Thymus (tissue), 2 donors: ENCODE data around the gene SIGLEC6. TPM values are rescaled to one million over a fixed set of nuclear protein-coding genes. Genes with fewer than 3 reads are reported as not detected.

Experiments used
- polyA plus RNA-seq: library from polyadenylated mRNA; stranded (reverse); fragments of 200-250 nt; gene quantifications from one replicate; pipeline ENCODE4 v1.2.3, GENCODE V29; 2013
- total RNA-seq: library from RNA; stranded (reverse); fragments of 120-200 nt; gene quantifications from one replicate; pipeline ENCODE4 v1.2.4, GENCODE V29; 2013
- donor health status: healthy.

SIGLEC6 gene
- total and polyA plus RNA-seq, 2 donors = 0.27 to 0.28 TPM

Other genes with a start within 250 kb of the SIGLEC6 start
- not detected for gene IGLON5, start 220.0 kb downstream of the SIGLEC6 start, total RNA-seq
- 0.25 TPM for gene IGLON5, start 220.0 kb downstream of the SIGLEC6 start, polyA plus RNA-seq
- gene VSIG10L, start 189.5 kb downstream of the SIGLEC6 start, total RNA-seq = 0.42 TPM
- gene VSIG10L, start 189.5 kb downstream of the SIGLEC6 start, polyA plus RNA-seq = 5.7 TPM
- gene ETFB, start 165.3 kb downstream of the SIGLEC6 start, total RNA-seq = 89.2 TPM
- gene ETFB, start 165.3 kb downstream of the SIGLEC6 start, polyA plus RNA-seq = 121 TPM
- gene CLDND2, start 162.7 kb downstream of the SIGLEC6 start, total RNA-seq = 0.76 TPM
- gene CLDND2, start 162.7 kb downstream of the SIGLEC6 start, polyA plus RNA-seq = 2.1 TPM
- 10.5 TPM for gene NKG7, start 159.0 kb downstream of the SIGLEC6 start, total RNA-seq
- gene NKG7, start 159.0 kb downstream of the SIGLEC6 start, polyA plus RNA-seq = 11.6 TPM
- gene LIM2, start 143.7 kb downstream of the SIGLEC6 start, total RNA-seq = not detected
- not detected for gene LIM2, start 143.7 kb downstream of the SIGLEC6 start, polyA plus RNA-seq
- gene C19orf84, start 141.1 kb downstream of the SIGLEC6 start, total RNA-seq = 0.05 TPM
- gene C19orf84, start 141.1 kb downstream of the SIGLEC6 start, polyA plus RNA-seq = 0.11 TPM
- gene SIGLEC10, start 114.0 kb downstream of the SIGLEC6 start, total RNA-seq = 7.6 TPM
- gene SIGLEC10, start 114.0 kb downstream of the SIGLEC6 start, polyA plus RNA-seq = 19.0 TPM
- gene SIGLEC8, start 73.2 kb downstream of the SIGLEC6 start, total RNA-seq = 2.1 TPM
- gene SIGLEC8, start 73.2 kb downstream of the SIGLEC6 start, polyA plus RNA-seq = 2.1 TPM
- gene CEACAM18, start 53.1 kb downstream of the SIGLEC6 start, total RNA-seq = not detected
- gene CEACAM18, start 53.1 kb downstream of the SIGLEC6 start, polyA plus RNA-seq = not detected
- gene SIGLEC12, start 29.9 kb downstream of the SIGLEC6 start, total RNA-seq = 0.99 TPM
- gene SIGLEC12, start 29.9 kb downstream of the SIGLEC6 start, polyA plus RNA-seq = 1.1 TPM
- gene ZNF175, start 39.6 kb upstream of the SIGLEC6 start, total RNA-seq = 4.8 TPM
- 3.9 TPM for gene ZNF175, start 39.6 kb upstream of the SIGLEC6 start, polyA plus RNA-seq
- gene SIGLEC5, start 98.7 kb upstream of the SIGLEC6 start, total RNA-seq = 0.90 TPM
- not detected for gene SIGLEC5, start 98.7 kb upstream of the SIGLEC6 start, polyA plus RNA-seq
- 1.6 TPM for gene SIGLEC14, start 115.2 kb upstream of the SIGLEC6 start, total RNA-seq
- gene SIGLEC14, start 115.2 kb upstream of the SIGLEC6 start, polyA plus RNA-seq = 7.3 TPM
- 2.7 TPM for gene SPACA6, start 161.7 kb upstream of the SIGLEC6 start, total RNA-seq
- gene SPACA6, start 161.7 kb upstream of the SIGLEC6 start, polyA plus RNA-seq = 10.5 TPM
- 0.09 TPM for gene HAS1, start 192.3 kb upstream of the SIGLEC6 start, total RNA-seq
- 0.11 TPM for gene HAS1, start 192.3 kb upstream of the SIGLEC6 start, polyA plus RNA-seq
- gene FPR1, start 220.2 kb upstream of the SIGLEC6 start, total RNA-seq = 3.6 TPM
- 4.7 TPM for gene FPR1, start 220.2 kb upstream of the SIGLEC6 start, polyA plus RNA-seq
- 1.2 TPM for gene FPR2, start 229.5 kb upstream of the SIGLEC6 start, total RNA-seq
- gene FPR2, start 229.5 kb upstream of the SIGLEC6 start, polyA plus RNA-seq = 1.4 TPM